Uterus (tissue), 4 donors: Measurements from ENCODE around the gene SMIM38. TPM values are rescaled to one million over a fixed set of nuclear protein-coding genes. Genes with fewer than 3 reads are reported as not detected.

Source experiments
- DNase-seq, 2 donors: peaks; one replicate each; pipeline ENCODE4 v3.0.0-alpha.2; 2019 to 2020
- H3K27ac ChIP-seq, 2 donors: fragments of 200-600 bp; sonication (generic); 1 replicate in 1 of 2; 2 replicates in 1 of 2; pipeline ENCODE4 v1.5.1; 2016 to 2018
- H3K27me3 ChIP-seq, 2 donors: fragments of 200-600 bp; sonication (generic); one replicate each; pipeline ENCODE4 v1.5.1; 2018 to 2019; ENCODE audit warnings: control low read depth in 1 of 2
- H3K36me3 ChIP-seq, 2 donors: fragments of 200-600 bp; sonication (generic); one replicate each; pipeline ENCODE4 v1.5.1; 2019; ENCODE audit warnings: control low read depth in 1 of 2
- H3K4me1 ChIP-seq, 2 donors: fragments of 200-600 bp; sonication (generic); one replicate each; pipeline ENCODE4 v1.5.1; 2018 to 2019; ENCODE audit warnings: control low read depth in 1 of 2
- H3K4me3 ChIP-seq, 2 donors: fragments of 200-600 bp; sonication (generic); 1 replicate in 1 of 2; 2 replicates in 1 of 2; pipeline ENCODE4 v1.5.1; 2018 to 2019; ENCODE audit warnings: mild to moderate bottlenecking in 1 of 2
- H3K9me3 ChIP-seq, 2 donors: fragments of 200-600 bp; sonication (generic); one replicate each; pipeline ENCODE4 v1.5.1; 2019; ENCODE audit warnings: control low read depth in 1 of 2
- CTCF ChIP-seq, 4 experiments: fragments of 200-600 bp in 2 of 4; fragments of 450-650 bp in 2 of 4; sonication (generic) in 2 of 4; IDR thresholded peaks; one replicate each; pipeline ENCODE4 v1.5.1; 2016 to 2019; ENCODE audit warnings: antibody characterized with exemption in 4 of 4, mild to moderate bottlenecking in 2 of 4, moderate library complexity in 1 of 4
- POLR2A ChIP-seq, 2 donors: fragments of 450-650 bp; IDR thresholded peaks; one replicate each; pipeline ENCODE4 v1.6.1; 2016; ENCODE audit warnings: antibody characterized with exemption in 2 of 2, mild to moderate bottlenecking in 1 of 2, moderate library complexity in 1 of 2
- intact Hi-C: fragments of 100-400 bp; cut with DNase I; formaldehyde crosslinking; loops from one replicate; pipeline ENCODE4 v1.15.1; 2023; ENCODE audit warnings: low total_unique reads
- total RNA-seq, 4 donors: library from RNA; depleted of rRNA in 3 of 4; stranded (reverse); fragments of >200 nt in 3 of 4; gene quantifications; one replicate each; pipeline versions ENCODE4 v1.1.0 to v1.2.4, GENCODE V29; 2014 to 2023
- donor health status: DM: yes; HTN: yes; CAD: no.

The SMIM38 gene
- total RNA-seq, 4 donors from 2014 or later: 0.29 to 7.5 (median 1.7) TPM

- intact Hi-C loops: no loop called here
- Histone ChIP-seq H3K4me3 (no peak overlapping the region), H3K9me3 (no peaks in the 10 kb centered on the region), H3K27me3 (no peaks in the 10 kb centered on the region), H3K36me3 (no peaks in the 10 kb centered on the region), H3K4me1 (no peaks in the 10 kb centered on the region), H3K27ac (no peak overlapping the region)
- TF ChIP-seq POLR2A (IDR thresholded peaks at IDR 0.05): no peak
- TF ChIP-seq CTCF (IDR thresholded peaks at IDR 0.05): no peak
- no peak for DNase-seq
Observed at GRCh38 chr11:69201764-69202370, 46.1 kb downstream of the SMIM38 start.

GRCh38 chr11:69202511-69203221, 46.9 kb downstream of the SMIM38 start:
- H3K4me1 ChIP-seq: no peaks in the 10 kb centered on the region

GRCh38 chr11:69203381-69203780, 47.6 kb downstream of the SMIM38 start:
- intact Hi-C loops: no loop called here
- Histone ChIP-seq H3K27ac (no peak overlapping the region), H3K9me3 (no peaks in the 10 kb centered on the region), H3K36me3 (no peaks in the 10 kb centered on the region), H3K4me1 (no peaks in the 10 kb centered on the region), H3K4me3 (no peak overlapping the region), H3K27me3 (no peaks in the 10 kb centered on the region)
- TF ChIP-seq POLR2A (IDR thresholded peaks at IDR 0.05): no peak
- TF ChIP-seq CTCF (IDR thresholded peaks at IDR 0.05): no peak
- DNase-seq: no peak

More at GRCh38 chr11:69202511-69203221, 46.9 kb downstream of the SMIM38 start:
- H3K27ac ChIP-seq: no peak overlapping the region
- TF ChIP-seq CTCF (IDR thresholded peaks at IDR 0.05) (no peak), POLR2A (IDR thresholded peaks at IDR 0.05) (no peak)
- no peaks in the 10 kb centered on the region for H3K9me3 ChIP-seq
- no peaks in the 10 kb centered on the region for H3K36me3 ChIP-seq
- no peak for DNase-seq
- H3K27me3 ChIP-seq: no peaks in the 10 kb centered on the region
- no peak overlapping the region for H3K4me3 ChIP-seq
- intact Hi-C loops: no loop called here

- H3K36me3 ChIP-seq: no peaks in the 10 kb centered on the region
- no peaks in the 10 kb centered on the region for H3K4me1 ChIP-seq
- TF ChIP-seq CTCF (IDR thresholded peaks at IDR 0.05) (no peak), POLR2A (IDR thresholded peaks at IDR 0.05) (no peak)
- no peak for DNase-seq
- H3K27me3 ChIP-seq: no peaks in the 10 kb centered on the region
- intact Hi-C loops: no loop called here
- H3K9me3 ChIP-seq: no peaks in the 10 kb centered on the region
- H3K27ac ChIP-seq: no peak overlapping the region
- H3K4me3 ChIP-seq: no peak overlapping the region
Observed at GRCh38 chr11:69203901-69204245, 48.1 kb downstream of the SMIM38 start.

- no peaks in the 10 kb centered on the region for H3K27me3 ChIP-seq
- H3K36me3 ChIP-seq: no peaks in the 10 kb centered on the region
- no peak for TF ChIP-seq POLR2A (IDR thresholded peaks at IDR 0.05)
- TF ChIP-seq CTCF (IDR thresholded peaks at IDR 0.05): no peak
- H3K4me1 ChIP-seq: no peaks in the 10 kb centered on the region
- intact Hi-C loops: no loop called here
- no peak for DNase-seq
- H3K27ac ChIP-seq: no peak overlapping the region
- H3K9me3 ChIP-seq: no peaks in the 10 kb centered on the region
- H3K4me3 ChIP-seq: no peak overlapping the region
Observed at GRCh38 chr11:69204246-69204940, 48.7 kb downstream of the SMIM38 start.
